HG03196 (cell line): ENCODE measurements around the gene LNP1.
"Not testable (repeated sequence)": the region's sequence is repeated elsewhere in the genome, so short reads cannot be mapped to it uniquely, and the experiment has no call there.

Experiments used
- ATAC-seq: cut with Tn5 transposase; IDR thresholded peaks from one replicate; pipeline ENCODE4 v1.9.1; 2021; ENCODE audit not compliant: unreplicated experiment

LNP1 gene

DNA sequence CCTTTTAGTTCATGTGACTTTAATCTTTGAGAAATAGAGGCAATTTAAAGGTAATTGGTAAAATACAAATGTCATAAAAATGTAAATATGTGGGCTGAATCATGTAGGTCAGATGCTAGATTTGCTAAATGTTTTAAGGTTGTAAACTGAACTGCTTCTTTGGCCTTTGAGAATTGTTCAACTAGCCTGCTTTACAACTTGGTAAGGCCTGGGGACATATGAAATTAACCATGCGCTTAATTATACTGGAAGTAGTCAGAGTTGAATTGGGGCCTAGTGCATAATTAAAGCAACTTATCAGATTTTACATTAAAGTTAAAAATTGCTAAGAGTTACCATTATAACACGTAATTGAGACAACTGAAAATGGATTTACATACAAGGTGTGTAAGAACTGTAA is 70.1 kb downstream of the LNP1 start:
- ATAC-seq = no peak

DNA sequence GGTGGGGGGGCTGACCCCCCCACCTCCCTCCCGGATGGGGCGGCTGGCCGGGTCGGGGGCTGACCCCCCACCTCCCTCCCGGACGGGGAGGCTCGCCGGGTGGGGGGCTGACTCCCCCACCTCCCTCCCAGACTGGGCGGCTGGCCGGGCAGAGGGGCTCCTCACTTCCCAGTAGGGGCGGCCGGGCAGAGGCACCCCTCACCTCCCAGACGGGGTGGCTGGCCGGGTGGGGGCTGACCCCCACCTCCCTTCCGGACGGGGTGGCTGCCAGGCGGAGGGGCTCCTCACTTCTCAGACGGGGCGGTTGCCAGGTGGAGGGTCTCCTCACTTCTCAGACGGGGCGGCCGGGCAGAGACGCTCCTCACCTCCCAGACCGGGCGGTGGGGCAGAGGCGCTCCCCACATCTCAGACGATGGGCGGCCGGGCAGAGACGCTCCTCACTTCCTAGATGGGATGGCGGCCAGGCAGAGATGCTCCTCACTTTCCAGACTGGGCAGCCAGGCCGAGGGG is 76.6 kb downstream of the LNP1 start:
- not testable (repeated sequence) for ATAC-seq

- not testable (repeated sequence) for ATAC-seq
These were observed 77.2 kb downstream of the LNP1 start for GRCh38 chr3:100478521-100478920.

DNA sequence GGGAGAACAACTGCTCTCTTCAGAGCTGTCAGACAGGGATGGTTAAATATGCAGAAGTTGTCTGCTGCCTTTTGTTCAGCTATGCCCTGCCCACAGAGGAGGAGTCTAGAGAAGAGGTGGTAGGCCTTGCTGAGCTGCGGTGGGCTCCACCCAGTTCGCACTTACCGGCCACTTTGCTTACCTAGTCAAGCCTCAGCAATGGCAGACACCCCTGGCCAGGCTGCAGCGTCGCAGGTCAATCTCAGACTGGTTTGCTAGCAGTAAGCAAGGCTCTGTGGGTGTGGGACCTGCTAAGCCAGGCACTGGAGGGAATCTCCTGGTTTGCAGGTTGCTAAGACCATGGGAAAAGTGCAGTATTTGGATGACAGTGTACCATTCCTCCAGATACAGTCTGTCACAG is 78.7 kb downstream of the LNP1 start:
- no peak for ATAC-seq

GRCh38 chr3:100482176-100482575 is 80.8 kb downstream of the LNP1 start:
- no peak for ATAC-seq

GRCh38 chr3:100483529-100483928 is 82.2 kb downstream of the LNP1 start:
- no peak for ATAC-seq

- ATAC-seq = no peak
These were observed 85.5 kb downstream of the LNP1 start for GRCh38 chr3:100486808-100487207.

DNA sequence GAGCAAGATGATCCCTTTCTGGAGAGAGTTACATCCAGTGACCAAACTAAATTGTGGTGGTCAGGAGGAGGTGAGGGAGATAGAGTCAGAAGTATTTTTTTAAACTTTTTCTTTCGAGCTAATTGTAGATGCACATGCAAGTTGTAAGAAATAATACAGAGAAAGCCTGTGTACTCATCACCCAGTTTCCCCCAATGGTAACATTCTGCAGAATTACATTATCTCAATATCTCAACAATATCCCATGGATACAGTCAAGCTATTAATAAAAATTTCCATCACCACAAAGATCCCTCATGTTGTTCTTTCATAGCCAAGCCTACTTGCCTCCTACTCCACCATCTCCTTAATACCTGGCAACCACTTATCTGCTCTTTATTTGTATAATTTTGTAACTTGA is 87.8 kb downstream of the LNP1 start:
- ATAC-seq = no peak

- peak; percentile 96 for ATAC-seq
These were observed 91.0 kb downstream of the LNP1 start, which contains the start of gene TMEM45A for GRCh38 chr3:100492059-100493006. TMEM45A (plus strand) TSS chr3:100492619; CDS start chr3:100555212, 62,593 bp downstream.

DNA sequence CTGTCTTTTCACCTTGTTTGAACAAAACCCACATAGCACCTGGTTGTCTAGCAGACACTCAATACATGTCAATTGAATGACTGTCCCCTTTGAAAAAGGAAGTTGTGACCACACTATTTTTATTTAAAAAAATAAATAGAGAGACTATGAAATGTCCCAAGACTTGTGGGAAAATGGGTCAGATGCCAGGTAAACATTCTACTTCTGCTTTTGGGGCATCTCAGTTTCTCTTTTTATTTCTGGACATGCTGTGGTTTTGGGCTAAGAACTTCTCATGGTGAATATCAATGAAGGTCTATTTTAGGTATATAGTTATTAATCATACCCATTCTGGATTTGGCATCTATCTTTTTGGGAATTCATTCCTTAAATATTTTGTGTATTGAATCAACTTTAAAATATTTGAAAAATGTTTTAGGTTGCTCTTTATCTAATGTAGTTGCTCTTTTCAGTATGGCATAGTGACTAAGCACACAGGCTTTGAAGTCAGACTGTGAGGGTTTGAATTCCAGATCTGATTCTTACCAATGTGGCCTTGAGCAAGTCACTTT is 95.4 kb downstream of the LNP1 start:
- ATAC-seq = peak; percentile 33

DNA sequence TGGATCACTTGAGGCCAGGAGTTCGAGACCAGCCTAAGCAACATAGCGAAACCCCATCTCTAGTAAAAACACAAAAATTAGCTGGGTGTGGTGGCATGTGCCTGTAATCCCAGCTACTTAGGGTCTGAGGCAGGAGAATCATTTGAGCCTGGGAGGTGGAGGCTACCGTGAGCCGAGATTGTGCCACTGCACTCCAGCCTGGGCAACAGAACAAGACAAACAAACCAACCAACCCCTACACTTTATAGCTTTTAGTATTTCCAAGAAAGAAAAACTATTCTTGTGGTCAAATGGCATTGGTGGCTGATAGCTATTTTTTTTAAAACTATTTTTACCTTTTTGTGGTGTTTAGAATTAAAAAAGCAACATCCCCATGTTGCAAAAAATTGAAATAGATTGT is 98.3 kb downstream of the LNP1 start:
- ATAC-seq = no peak

DNA sequence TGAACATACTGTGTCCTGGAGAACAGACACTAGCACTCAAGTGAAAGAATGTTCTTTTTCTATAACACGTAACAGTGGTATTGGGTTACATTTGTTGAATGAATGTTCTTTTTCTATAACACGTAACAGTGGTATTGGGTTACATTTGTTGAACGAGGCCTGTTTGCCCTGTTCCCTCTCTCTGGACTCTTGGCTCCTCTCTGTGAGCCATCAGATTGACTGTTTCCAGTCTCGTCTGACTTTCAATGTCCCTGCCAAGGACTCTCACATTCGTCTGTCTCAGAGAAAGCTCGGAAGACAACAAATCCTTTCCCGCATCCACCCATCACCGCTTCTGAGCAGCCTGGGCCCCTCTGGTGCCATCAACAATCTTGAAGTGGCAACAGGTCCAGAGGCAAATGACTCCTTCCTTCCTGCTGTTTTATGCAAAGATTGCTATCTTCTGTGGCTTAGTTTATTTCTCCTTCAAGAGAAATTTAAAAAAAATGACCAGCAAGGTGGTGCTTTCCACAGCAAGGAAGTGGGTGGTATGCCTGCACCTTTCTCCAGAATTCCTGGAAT is 99.1 kb downstream of the LNP1 start:
- no peak for ATAC-seq

DNA sequence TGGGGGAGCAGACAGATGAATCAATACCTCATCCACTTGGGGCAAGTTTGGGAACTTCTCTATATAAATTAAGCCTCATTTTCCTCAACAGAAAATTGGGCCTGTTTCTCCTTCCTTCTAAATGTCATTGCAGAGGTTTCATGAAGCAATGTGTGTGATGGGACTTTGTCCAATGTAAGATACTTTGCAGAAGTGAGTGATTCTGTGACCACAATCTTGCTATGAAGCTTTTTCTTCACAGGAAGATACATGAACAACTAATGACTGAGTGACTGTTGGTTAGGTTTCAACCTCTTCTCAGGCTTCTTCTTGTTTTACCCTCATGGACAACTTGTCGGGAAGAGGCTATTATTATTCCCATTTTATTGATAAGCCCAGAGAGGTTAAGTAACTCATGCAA is 102.1 kb downstream of the LNP1 start:
- no peak for ATAC-seq
